HL-60/S4 (cell line): ENCODE data around the gene SLC35G2.
"Not testable (repeated sequence)": the region's sequence is repeated elsewhere in the genome, so short reads cannot be mapped to it uniquely, and the experiment has no call there.

Source experiments
- in situ Hi-C: fragments of 300-500 bp; cut with MboI; formaldehyde crosslinking; loops from 2 replicates; pipeline ENCODE4 v1.14.3; 2022; ENCODE audit warnings: low sequenced_read_pairs

SLC35G2 gene

DNA sequence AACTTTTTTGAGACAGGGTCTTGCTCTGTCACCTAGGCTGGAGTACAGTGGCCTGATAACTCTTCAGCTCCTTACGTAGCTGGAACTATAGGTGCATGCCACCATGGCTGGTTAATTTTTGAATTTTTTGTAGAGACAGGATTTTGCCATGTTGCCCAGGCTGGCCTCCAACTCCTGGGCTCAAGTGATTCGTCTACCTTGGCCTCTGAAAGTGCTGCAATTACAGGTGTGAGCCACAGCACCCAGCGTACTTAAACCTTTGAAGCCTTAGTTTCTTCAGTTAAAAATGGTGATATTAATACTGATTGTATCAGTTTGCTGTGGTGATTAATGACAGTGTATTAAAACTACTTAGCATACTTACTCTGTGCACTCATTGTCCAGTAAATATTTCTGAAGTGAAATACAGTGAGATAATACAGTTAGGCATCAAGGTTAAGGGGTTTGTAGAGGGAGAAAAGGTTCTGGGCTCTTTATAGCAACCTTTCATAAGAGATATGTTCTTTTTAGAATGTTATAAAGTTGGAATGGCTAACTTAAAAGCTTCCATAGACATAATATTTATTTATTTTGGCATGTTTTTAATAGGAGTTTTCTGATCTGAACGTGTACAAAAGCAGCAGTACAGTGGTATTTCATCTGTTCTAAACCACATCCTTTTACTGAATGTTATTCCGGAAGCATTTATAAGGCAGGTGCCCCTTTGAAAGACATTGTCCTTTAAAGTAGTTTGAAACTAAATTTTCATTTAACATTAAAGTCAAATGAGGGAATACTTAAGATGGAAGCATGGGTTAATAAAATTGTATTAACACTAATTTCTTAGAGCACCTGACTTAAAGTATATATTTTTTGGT is 66.7 kb downstream of the SLC35G2 start:
- in situ Hi-C loops, result no loop called here

- in situ Hi-C loops, result no loop called here
Measured at GRCh38 chr3:136889947-136890346, 71.0 kb downstream of the SLC35G2 start.

DNA sequence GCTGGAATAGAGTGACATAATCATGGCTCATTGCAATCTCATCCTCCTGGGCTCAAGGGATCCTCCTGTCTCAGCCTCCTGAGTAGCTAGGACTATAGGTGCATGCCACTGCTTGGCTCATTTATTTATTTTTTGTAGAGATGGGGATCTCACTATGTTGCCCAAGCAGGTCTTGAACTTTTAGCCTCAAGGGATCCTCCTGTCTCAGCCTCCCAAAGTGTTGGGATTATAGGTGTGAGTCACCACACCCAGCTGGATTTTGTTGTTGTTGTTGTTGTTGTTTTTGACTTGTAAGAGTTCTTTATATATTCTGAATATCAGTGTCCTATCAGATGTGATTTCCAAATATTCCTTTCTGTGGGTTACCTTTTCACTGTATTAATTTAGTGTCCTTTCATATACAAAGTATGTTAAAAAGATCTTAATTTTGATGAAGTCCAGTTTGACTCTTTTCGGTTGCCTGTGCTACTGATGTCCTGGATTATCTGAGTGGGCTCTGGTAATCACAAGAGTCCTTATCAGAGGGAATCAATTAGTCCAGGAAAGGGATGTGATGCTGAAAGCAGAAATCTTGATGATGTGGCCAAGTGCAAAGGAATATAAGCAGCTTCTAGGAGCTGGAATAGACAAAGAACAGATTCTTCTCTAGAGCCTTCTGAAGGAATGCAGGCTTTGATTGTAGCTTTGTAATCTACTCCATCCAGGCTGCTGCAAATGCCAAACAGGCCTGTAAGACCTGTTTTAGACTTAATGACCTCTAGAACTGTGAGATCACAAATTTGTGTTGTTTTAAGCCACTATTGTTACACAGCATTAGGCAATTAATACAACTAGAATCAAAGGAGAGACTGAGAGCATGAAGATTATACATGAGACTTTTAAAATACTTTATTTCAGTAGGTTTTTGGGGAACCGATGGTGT is 73.3 kb downstream of the SLC35G2 start:
- in situ Hi-C loops, result no loop called here

DNA sequence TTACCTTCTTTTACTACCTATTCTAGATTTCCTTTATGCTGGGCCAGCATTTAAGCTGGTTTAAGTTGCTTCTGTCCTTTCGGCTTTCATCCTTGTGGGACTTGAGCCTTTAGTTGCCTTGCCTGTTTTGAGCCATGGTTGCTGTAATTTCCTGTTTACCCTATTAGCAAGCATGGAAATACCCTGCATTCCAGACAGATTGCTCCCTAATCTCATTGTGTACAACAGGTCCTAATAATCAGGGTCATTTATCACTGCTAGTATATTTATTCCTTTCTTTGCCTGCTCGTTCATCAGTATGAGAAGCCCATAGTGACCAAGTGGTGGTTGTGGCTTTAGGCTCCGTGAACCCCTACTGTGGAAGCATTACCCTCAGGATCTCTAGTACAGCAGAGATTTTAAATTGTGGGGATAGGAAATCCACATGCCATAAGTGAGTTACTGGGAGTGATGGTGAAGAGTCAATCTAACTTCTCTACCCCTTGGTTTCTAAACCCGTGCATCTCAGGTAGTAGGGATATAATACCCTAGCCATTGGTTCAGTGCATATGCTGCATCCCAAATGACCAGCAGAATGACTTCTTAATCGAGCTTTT is 75.0 kb downstream of the SLC35G2 start:
- in situ Hi-C loops, result no loop called here

GRCh38 chr3:136897171-136897570 is 78.2 kb downstream of the SLC35G2 start:
- in situ Hi-C loops, result not testable (repeated sequence)

GRCh38 chr3:136898549-136898948 is 79.6 kb downstream of the SLC35G2 start:
- in situ Hi-C loops, result no loop called here

- in situ Hi-C loops, result no loop called here
Measured at GRCh38 chr3:136898954-136899353, 80.0 kb downstream of the SLC35G2 start.

GRCh38 chr3:136899622-136900158 is 80.8 kb downstream of the SLC35G2 start:
- in situ Hi-C loops, result no loop called here

DNA sequence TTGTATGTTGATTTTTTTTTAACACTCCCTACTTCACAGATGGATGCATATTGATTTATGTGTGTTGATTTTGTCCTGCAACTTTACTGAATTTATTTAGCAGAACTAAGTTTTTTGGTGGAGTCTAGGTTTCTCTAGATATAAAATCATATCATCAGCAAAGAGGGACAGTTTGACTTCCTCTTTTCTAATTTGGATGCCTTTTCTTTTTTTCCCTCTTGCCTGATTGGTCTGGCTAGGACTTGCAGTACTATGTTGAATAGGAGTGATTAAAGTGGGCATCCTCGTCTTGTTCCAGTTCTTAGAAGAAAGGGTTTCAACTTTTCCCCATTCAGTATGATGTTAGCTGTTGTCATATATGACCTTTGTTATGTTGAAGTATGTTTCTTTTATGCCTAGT is 81.8 kb downstream of the SLC35G2 start:
- in situ Hi-C loops, result not testable (repeated sequence)

DNA sequence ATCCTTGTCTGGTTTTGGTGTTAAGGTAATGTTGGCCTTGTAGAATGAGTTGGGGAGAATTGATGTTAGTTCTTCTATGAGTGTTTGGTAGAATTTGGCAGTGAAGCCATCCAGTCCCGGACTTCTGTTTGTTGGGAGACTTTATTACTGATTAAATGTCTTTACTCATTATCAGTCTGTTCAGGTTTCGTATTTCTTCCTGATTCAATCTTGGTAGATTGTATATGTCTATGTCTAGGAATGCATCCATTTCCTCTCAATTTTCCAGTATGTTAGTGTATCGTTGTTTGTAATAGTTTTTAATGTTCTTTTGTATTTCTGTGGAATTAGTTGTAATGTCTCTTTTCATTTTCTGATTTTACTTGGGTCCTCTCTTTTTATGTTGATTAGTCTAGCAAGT is 82.5 kb downstream of the SLC35G2 start:
- in situ Hi-C loops, result no loop called here

DNA sequence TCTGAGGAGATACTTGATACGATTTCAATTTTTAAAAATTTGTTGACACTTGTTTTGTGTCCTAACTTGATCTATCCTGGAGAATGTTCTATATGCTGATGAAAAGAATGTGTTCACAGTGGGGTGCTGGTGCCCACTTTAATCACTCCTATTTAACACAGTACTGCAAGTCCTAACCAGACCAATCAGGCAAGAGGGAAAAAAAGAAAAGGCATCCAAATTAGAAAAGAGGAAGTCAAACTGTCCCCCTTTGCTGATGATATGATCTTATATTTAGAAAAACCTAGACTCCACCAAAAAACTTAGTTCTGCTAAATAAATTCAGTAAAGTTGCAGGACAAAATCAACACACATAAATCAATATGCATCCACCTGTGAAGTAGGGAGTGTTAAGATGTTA is 83.6 kb downstream of the SLC35G2 start:
- in situ Hi-C loops, result not testable (repeated sequence)

GRCh38 chr3:136903899-136904298 is 85.0 kb downstream of the SLC35G2 start:
- in situ Hi-C loops, result no loop called here

- in situ Hi-C loops, result no loop called here
Measured at GRCh38 chr3:136904746-136905145, 85.8 kb downstream of the SLC35G2 start.
